Glutamatergic neuron (in vitro differentiated cells): ENCODE results near the gene PCNX2. TPM values are rescaled to one million over a fixed set of nuclear protein-coding genes. Genes with fewer than 3 reads are reported as not detected.

Experiments
- DNase-seq: peaks from one replicate; pipeline ENCODE4 v3.0.0; 2022
- H3K27ac Mint-ChIP-seq: one replicate; pipeline ENCODE4 v1.8.0; 2020; ENCODE audit warnings: mild to moderate bottlenecking, mixed read lengths, inconsistent platforms; ENCODE audit not compliant: unreplicated experiment
- H3K27me3 Mint-ChIP-seq: one replicate; pipeline ENCODE4 v1.8.0; 2020; ENCODE audit warnings: mild to moderate bottlenecking, moderate library complexity, mixed read lengths, inconsistent platforms; ENCODE audit not compliant: unreplicated experiment
- H3K36me3 Mint-ChIP-seq: one replicate; pipeline ENCODE4 v1.8.0; 2020; ENCODE audit warnings: mild to moderate bottlenecking, mixed read lengths, inconsistent platforms; ENCODE audit not compliant: unreplicated experiment
- H3K4me1 Mint-ChIP-seq: one replicate; pipeline ENCODE4 v1.8.0; 2020; ENCODE audit warnings: mild to moderate bottlenecking, low read depth, mixed read lengths, inconsistent platforms; ENCODE audit not compliant: unreplicated experiment
- H3K4me3 Mint-ChIP-seq: one replicate; pipeline ENCODE4 v1.8.0; 2020; ENCODE audit warnings: mild to moderate bottlenecking, mixed read lengths, inconsistent platforms; ENCODE audit not compliant: unreplicated experiment
- H3K9me3 Mint-ChIP-seq: one replicate; pipeline ENCODE4 v1.8.0; 2020; ENCODE audit warnings: mild to moderate bottlenecking, moderate library complexity, mixed read lengths, inconsistent platforms; ENCODE audit not compliant: unreplicated experiment
- total RNA-seq: library from RNA; stranded (reverse); fragmentation: NEBNext Ultra II Directional; extraction: Animal tissue kit (Norgen Biotek cat#: 25700); gene quantifications from one replicate; pipeline ENCODE4 v1.2.1, GENCODE V29; 2021; ENCODE audit not compliant: unreplicated experiment
- TF ChIP-seq, protein P1 (sequence below): fragments of 200-600 bp; sonication (generic); IDR thresholded peaks from one replicate; pipeline ENCODE4 v1.5.0; 2021; ENCODE audit not compliant: partially characterized antibody, unreplicated experiment

Gene PCNX2
- total RNA-seq, 1 donor from 2014 or later, result 44.5 TPM

DNA sequence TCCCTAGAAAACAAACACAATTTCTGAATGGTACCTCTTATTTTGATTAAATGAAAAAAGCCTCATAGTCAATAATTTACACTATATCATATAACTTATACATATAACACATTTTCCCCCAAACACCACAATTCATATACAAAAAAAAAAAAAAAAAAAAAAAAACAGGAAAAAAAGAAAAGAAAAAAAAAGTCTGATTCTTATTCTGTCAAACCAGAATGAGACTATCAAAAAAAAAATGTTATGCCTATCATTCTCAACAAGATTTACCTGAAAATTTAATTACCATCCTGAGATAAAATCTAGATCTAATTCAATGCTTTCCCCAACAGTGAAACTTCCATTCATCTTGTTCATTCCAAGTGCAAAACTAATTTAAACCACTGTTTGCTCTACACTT lies 86.8 kb downstream of the PCNX2 start:
- Mint-ChIP-seq H3K9me3 (peaks cover 2% of the 10 kb centered on the region), H3K27me3 (peaks cover 3% of the 10 kb centered on the region), H3K36me3 (no peaks in the 10 kb centered on the region), H3K27ac (no peak overlapping the region), H3K4me1 (peaks cover 18% of the 10 kb centered on the region), H3K4me3 (no peak overlapping the region)
- DNase-seq, result no peak
- TF ChIP-seq, protein P1, sequence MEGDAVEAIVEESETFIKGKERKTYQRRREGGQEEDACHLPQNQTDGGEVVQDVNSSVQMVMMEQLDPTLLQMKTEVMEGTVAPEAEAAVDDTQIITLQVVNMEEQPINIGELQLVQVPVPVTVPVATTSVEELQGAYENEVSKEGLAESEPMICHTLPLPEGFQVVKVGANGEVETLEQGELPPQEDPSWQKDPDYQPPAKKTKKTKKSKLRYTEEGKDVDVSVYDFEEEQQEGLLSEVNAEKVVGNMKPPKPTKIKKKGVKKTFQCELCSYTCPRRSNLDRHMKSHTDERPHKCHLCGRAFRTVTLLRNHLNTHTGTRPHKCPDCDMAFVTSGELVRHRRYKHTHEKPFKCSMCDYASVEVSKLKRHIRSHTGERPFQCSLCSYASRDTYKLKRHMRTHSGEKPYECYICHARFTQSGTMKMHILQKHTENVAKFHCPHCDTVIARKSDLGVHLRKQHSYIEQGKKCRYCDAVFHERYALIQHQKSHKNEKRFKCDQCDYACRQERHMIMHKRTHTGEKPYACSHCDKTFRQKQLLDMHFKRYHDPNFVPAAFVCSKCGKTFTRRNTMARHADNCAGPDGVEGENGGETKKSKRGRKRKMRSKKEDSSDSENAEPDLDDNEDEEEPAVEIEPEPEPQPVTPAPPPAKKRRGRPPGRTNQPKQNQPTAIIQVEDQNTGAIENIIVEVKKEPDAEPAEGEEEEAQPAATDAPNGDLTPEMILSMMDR, result no peak

DNA sequence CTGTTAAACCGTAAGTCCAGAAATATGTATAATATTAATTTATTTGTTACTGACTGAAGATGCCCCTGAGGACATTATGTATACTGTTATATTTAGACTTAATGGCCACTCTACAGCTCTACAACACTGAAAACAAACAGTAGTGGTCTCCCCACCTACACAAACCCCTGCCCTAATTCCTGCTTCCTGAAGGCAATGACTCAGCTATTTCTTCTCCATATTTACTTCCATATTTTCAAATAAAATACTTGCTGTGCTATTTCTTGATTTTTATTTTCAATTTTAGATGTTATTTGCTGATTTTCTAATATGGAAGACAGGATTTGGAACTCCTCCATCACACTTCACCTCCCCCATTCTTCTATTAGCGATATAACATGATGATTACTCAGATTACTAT lies 97.6 kb downstream of the PCNX2 start:
- TF ChIP-seq, protein P1, result no peak
- Mint-ChIP-seq H3K27ac (no peak overlapping the region), H3K9me3 (peaks cover 6% of the 10 kb centered on the region), H3K4me3 (no peak overlapping the region), H3K27me3 (no peaks in the 10 kb centered on the region), H3K4me1 (no peaks in the 10 kb centered on the region), H3K36me3 (peaks cover 28% of the 10 kb centered on the region)
- no peak for DNase-seq

DNA sequence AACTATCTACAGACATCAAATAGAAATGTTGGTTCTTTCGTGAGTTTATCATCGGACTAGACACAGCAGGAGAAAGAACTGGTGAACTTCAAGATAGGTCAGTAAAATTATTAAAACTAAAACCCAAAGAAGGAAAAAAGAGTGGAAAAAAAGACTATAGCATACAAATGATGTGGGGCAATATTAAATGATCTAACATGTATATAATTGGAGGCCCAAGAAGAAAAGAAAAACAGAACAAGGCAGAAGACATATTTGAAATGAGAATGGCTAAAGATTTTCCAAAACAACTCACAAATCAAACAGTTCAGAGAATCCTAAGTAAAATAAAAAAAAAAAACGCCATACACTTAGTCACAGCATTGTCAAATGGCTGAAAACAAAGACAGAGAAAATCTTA lies 101.8 kb downstream of the PCNX2 start:
- Mint-ChIP-seq H3K4me3 (no peak overlapping the region), H3K27ac (no peak overlapping the region), H3K27me3 (no peaks in the 10 kb centered on the region), H3K9me3 (peaks cover 6% of the 10 kb centered on the region), H3K36me3 (peaks cover 19% of the 10 kb centered on the region), H3K4me1 (peaks cover 7% of the 10 kb centered on the region)
- TF ChIP-seq, protein P1, result no peak
- no peak for DNase-seq

DNA sequence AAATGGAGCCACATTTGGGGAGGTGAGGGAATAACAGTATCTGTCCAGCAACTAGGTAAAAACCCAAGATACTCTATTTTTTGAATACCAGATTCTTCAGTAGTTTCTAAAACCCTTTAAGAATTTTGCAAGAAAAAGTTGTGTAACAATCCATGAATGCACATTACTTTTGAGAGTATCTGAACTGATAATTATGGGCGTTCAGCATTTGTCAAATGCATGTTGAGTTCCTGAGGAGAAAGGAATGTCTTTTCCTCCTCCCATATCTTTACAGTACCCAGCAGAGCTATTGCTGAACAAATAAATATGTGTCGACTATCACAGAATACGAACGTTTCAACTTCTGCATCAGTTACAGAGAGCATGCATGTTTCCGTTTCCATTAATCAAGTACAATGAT lies 104.5 kb downstream of the PCNX2 start:
- no peak overlapping the region for H3K4me3 Mint-ChIP-seq
- TF ChIP-seq, protein P1, result no peak
- H3K4me1 Mint-ChIP-seq, result peaks cover 7% of the 10 kb centered on the region
- H3K36me3 Mint-ChIP-seq, result peaks cover 13% of the 10 kb centered on the region
- DNase-seq, result no peak
- H3K27me3 Mint-ChIP-seq, result no peaks in the 10 kb centered on the region
- no peak overlapping the region for H3K27ac Mint-ChIP-seq
- H3K9me3 Mint-ChIP-seq, result peaks cover 6% of the 10 kb centered on the region

DNA sequence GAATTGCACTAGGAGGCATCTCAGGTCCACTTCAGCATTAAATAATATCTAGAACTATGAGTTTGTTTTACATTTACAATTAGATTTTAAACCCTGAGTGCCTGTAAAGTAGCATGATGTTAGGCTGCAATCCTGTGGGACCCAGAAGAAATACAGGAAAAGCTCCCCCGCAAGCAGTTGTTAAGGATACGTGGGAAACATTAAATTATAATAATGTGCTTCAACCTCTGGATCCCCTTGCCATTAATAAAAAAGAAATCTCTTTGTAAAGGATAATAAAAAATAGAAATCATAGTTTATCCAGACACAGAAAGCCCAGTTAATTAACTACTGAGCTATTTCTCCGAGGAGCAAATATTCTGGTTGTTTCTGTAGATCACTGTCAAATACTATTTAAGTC lies 106.0 kb downstream of the PCNX2 start:
- H3K27ac Mint-ChIP-seq, result no peak overlapping the region
- H3K4me3 Mint-ChIP-seq, result no peak overlapping the region
- peaks cover 3% of the 10 kb centered on the region for H3K9me3 Mint-ChIP-seq
- H3K36me3 Mint-ChIP-seq, result peaks cover 9% of the 10 kb centered on the region
- no peak for DNase-seq
- TF ChIP-seq, protein P1, result no peak
- H3K27me3 Mint-ChIP-seq, result no peaks in the 10 kb centered on the region
- H3K4me1 Mint-ChIP-seq, result peaks cover 7% of the 10 kb centered on the region
